Peyer's patch (tissue), 4 donors: ENCODE measurements around the gene STAT4.

Experiments used
- POLR2A ChIP-seq, 2 donors: fragments of 450-650 bp; IDR thresholded peaks; one replicate each; pipeline ENCODE4 v1.5.1; 2017; ENCODE audit warnings: antibody characterized with exemption in 2 of 2, mild to moderate bottlenecking in 2 of 2, moderate library complexity in 2 of 2
- TF ChIP-seq, protein P1 (sequence below), 6 experiments: fragments of 450-650 bp in 4 of 6; fragments of 200-600 bp in 2 of 6; sonication (generic) in 1 of 6; IDR thresholded peaks; one replicate each; pipeline ENCODE4 v1.5.1; 2017 to 2019; ENCODE audit warnings: antibody characterized with exemption in 6 of 6, mild to moderate bottlenecking in 3 of 6, moderate library complexity in 1 of 6

DNA sequence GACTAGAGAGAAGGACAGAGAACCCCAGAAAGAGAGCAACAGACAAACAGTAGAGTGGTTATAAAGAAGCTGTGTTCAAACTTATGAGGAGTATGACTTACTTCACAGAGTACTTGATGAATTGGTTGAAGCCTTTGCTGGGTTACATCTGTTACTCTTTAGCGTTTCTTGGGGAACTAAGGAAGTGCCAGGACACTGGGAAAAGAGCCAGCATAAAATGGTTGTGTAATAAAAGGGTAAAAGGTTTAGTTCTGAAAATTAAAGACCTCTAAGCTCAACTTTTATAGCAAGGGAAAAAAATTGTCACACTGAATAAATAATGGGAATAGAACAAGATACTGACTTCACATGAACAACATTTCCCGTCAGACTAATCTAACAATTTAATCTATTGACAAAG is 17.0 kb upstream of the STAT4 start:
- TF ChIP-seq, protein P1, sequence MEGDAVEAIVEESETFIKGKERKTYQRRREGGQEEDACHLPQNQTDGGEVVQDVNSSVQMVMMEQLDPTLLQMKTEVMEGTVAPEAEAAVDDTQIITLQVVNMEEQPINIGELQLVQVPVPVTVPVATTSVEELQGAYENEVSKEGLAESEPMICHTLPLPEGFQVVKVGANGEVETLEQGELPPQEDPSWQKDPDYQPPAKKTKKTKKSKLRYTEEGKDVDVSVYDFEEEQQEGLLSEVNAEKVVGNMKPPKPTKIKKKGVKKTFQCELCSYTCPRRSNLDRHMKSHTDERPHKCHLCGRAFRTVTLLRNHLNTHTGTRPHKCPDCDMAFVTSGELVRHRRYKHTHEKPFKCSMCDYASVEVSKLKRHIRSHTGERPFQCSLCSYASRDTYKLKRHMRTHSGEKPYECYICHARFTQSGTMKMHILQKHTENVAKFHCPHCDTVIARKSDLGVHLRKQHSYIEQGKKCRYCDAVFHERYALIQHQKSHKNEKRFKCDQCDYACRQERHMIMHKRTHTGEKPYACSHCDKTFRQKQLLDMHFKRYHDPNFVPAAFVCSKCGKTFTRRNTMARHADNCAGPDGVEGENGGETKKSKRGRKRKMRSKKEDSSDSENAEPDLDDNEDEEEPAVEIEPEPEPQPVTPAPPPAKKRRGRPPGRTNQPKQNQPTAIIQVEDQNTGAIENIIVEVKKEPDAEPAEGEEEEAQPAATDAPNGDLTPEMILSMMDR (IDR thresholded peaks at IDR 0.05) = no peak
- no peak for TF ChIP-seq POLR2A (IDR thresholded peaks at IDR 0.05)
